ENCODE results near the gene LRRC59.

LRRC59 gene

GRCh38 chr17:50348522-50349242 lies 48.6 kb downstream of the LRRC59 start:
- Histone ChIP-seq H3K9ac (ENCODE audit: low read depth in 1 of 2, low read length in 2 of 2) (no peak overlapping the region), H3K27ac (ENCODE audit: low read depth in 2 of 2, low read length in 2 of 2) (no peak overlapping the region), H3K4me1 (ENCODE audit: control insufficient read depth in 2 of 2, insufficient read depth in 2 of 2, low read length in 2 of 2) (peaks cover 15 to 22% of the 10 kb centered on the region in 2 donors)

GRCh38 chr17:50347894-50348291 lies 49.4 kb downstream of the LRRC59 start:
- H3K27me3 ChIP-seq (ENCODE audit: control insufficient read depth in 2 of 2, insufficient read depth in 2 of 2, low read length in 2 of 2), result no peaks in the 10 kb centered on the region
- no peaks in the 10 kb centered on the region for H3K9me3 ChIP-seq (ENCODE audit: control insufficient read depth in 2 of 2, low read length in 2 of 2)
- no peak overlapping the region for H3K27ac ChIP-seq (ENCODE audit: low read depth in 2 of 2, low read length in 2 of 2)
- H3K4me1 ChIP-seq (ENCODE audit: control insufficient read depth in 2 of 2, insufficient read depth in 2 of 2, low read length in 2 of 2), result peaks cover 15 to 22% of the 10 kb centered on the region in 2 donors
- no peak overlapping the region for H3K9ac ChIP-seq (ENCODE audit: low read depth in 1 of 2, low read length in 2 of 2)
- no peak overlapping the region for H3K4me3 ChIP-seq (ENCODE audit: low read length in 2 of 2)
- H3K36me3 ChIP-seq (ENCODE audit: control insufficient read depth in 2 of 2, insufficient read depth in 2 of 2, low read length in 2 of 2), result no peaks in the 10 kb centered on the region

More at GRCh38 chr17:50348522-50349242, 48.6 kb downstream of the LRRC59 start:
- Histone ChIP-seq H3K36me3 (ENCODE audit: control insufficient read depth in 2 of 2, insufficient read depth in 2 of 2, low read length in 2 of 2) (peaks cover 0 to under 1% of the 10 kb centered on the region in 2 donors), H3K27me3 (ENCODE audit: control insufficient read depth in 2 of 2, insufficient read depth in 2 of 2, low read length in 2 of 2) (no peaks in the 10 kb centered on the region), H3K9me3 (ENCODE audit: control insufficient read depth in 2 of 2, low read length in 2 of 2) (no peaks in the 10 kb centered on the region), H3K4me3 (ENCODE audit: low read length in 2 of 2) (no peak overlapping the region)

GRCh38 chr17:50347117-50347893 lies 50.0 kb downstream of the LRRC59 start:
- Histone ChIP-seq H3K36me3 (ENCODE audit: control insufficient read depth in 2 of 2, insufficient read depth in 2 of 2, low read length in 2 of 2) (no peaks in the 10 kb centered on the region), H3K9me3 (ENCODE audit: control insufficient read depth in 2 of 2, low read length in 2 of 2) (no peaks in the 10 kb centered on the region), H3K27me3 (ENCODE audit: control insufficient read depth in 2 of 2, insufficient read depth in 2 of 2, low read length in 2 of 2) (no peaks in the 10 kb centered on the region), H3K9ac (ENCODE audit: low read depth in 1 of 2, low read length in 2 of 2) (peak overlapping the region; percentile 63 to 72), H3K4me3 (ENCODE audit: low read length in 2 of 2) (peak overlapping the region; percentile 71 to 83), H3K27ac (ENCODE audit: low read depth in 2 of 2, low read length in 2 of 2) (no peak overlapping the region), H3K4me1 (ENCODE audit: control insufficient read depth in 2 of 2, insufficient read depth in 2 of 2, low read length in 2 of 2) (peaks cover 15 to 22% of the 10 kb centered on the region in 2 donors)

- Histone ChIP-seq H3K27me3 (ENCODE audit: control insufficient read depth in 2 of 2, insufficient read depth in 2 of 2, low read length in 2 of 2) (no peaks in the 10 kb centered on the region), H3K9me3 (ENCODE audit: control insufficient read depth in 2 of 2, low read length in 2 of 2) (no peaks in the 10 kb centered on the region), H3K4me3 (ENCODE audit: low read length in 2 of 2) (peak overlapping the region; percentile 71 to 83), H3K36me3 (ENCODE audit: control insufficient read depth in 2 of 2, insufficient read depth in 2 of 2, low read length in 2 of 2) (no peaks in the 10 kb centered on the region), H3K27ac (ENCODE audit: low read depth in 2 of 2, low read length in 2 of 2) (peak overlapping the region; percentile 17 to 56), H3K4me1 (ENCODE audit: control insufficient read depth in 2 of 2, insufficient read depth in 2 of 2, low read length in 2 of 2) (peaks cover 15 to 22% of the 10 kb centered on the region in 2 donors), H3K9ac (ENCODE audit: low read depth in 1 of 2, low read length in 2 of 2) (peak overlapping the region; percentile 63 to 72)
Measured at GRCh38 chr17:50346313-50347116, 50.8 kb downstream of the LRRC59 start.

- Histone ChIP-seq H3K9ac (ENCODE audit: low read depth in 1 of 2, low read length in 2 of 2) (peak within 1 kb of the TSS; percentile 72 to 80), H3K4me1 (ENCODE audit: control insufficient read depth in 2 of 2, insufficient read depth in 2 of 2, low read length in 2 of 2) (peaks cover 15 to 22% of the 10 kb centered on the region in 2 donors), H3K27ac (ENCODE audit: low read depth in 2 of 2, low read length in 2 of 2) (peak within 1 kb of the TSS; percentile 63 to 77), H3K36me3 (ENCODE audit: control insufficient read depth in 2 of 2, insufficient read depth in 2 of 2, low read length in 2 of 2) (no peaks in the 10 kb centered on the region), H3K27me3 (ENCODE audit: control insufficient read depth in 2 of 2, insufficient read depth in 2 of 2, low read length in 2 of 2) (no peaks in the 10 kb centered on the region), H3K9me3 (ENCODE audit: control insufficient read depth in 2 of 2, low read length in 2 of 2) (no peaks in the 10 kb centered on the region), H3K4me3 (ENCODE audit: low read length in 2 of 2) (peak within 1 kb of the TSS; percentile 71 to 83)
Measured at GRCh38 chr17:50345432-50346312, 51.7 kb downstream of the LRRC59 start, which contains the start of gene XYLT2. TSS of gene XYLT2 (plus strand) at chr17:50346126. CDS start at chr17:50346141, 15 bp downstream.

GRCh38 chr17:50344731-50345365 lies 52.5 kb downstream of the LRRC59 start:
- peak overlapping the region; percentile 63 to 77 for H3K27ac ChIP-seq (ENCODE audit: low read depth in 2 of 2, low read length in 2 of 2)
- H3K27me3 ChIP-seq (ENCODE audit: control insufficient read depth in 2 of 2, insufficient read depth in 2 of 2, low read length in 2 of 2), result no peaks in the 10 kb centered on the region
- no peaks in the 10 kb centered on the region for H3K9me3 ChIP-seq (ENCODE audit: control insufficient read depth in 2 of 2, low read length in 2 of 2)
- peaks cover 15 to 22% of the 10 kb centered on the region in 2 donors for H3K4me1 ChIP-seq (ENCODE audit: control insufficient read depth in 2 of 2, insufficient read depth in 2 of 2, low read length in 2 of 2)
- no peak overlapping the region for H3K9ac ChIP-seq (ENCODE audit: low read depth in 1 of 2, low read length in 2 of 2)
- peak overlapping the region in 1 of 2 donors; percentile 3 for H3K4me3 ChIP-seq (ENCODE audit: low read length in 2 of 2)
- no peaks in the 10 kb centered on the region for H3K36me3 ChIP-seq (ENCODE audit: control insufficient read depth in 2 of 2, insufficient read depth in 2 of 2, low read length in 2 of 2)

GRCh38 chr17:50339381-50339780 lies 57.9 kb downstream of the LRRC59 start:
- no peak overlapping the region for H3K27ac ChIP-seq (ENCODE audit: low read depth in 2 of 2, low read length in 2 of 2)
- H3K27me3 ChIP-seq (ENCODE audit: control insufficient read depth in 2 of 2, insufficient read depth in 2 of 2, low read length in 2 of 2), result no peaks in the 10 kb centered on the region
- no peak overlapping the region for H3K9ac ChIP-seq (ENCODE audit: low read depth in 1 of 2, low read length in 2 of 2)
- H3K9me3 ChIP-seq (ENCODE audit: control insufficient read depth in 2 of 2, low read length in 2 of 2), result no peaks in the 10 kb centered on the region
- H3K36me3 ChIP-seq (ENCODE audit: control insufficient read depth in 2 of 2, insufficient read depth in 2 of 2, low read length in 2 of 2), result no peaks in the 10 kb centered on the region
- H3K4me1 ChIP-seq (ENCODE audit: control insufficient read depth in 2 of 2, insufficient read depth in 2 of 2, low read length in 2 of 2), result peaks cover 0 to under 1% of the 10 kb centered on the region in 2 donors
- H3K4me3 ChIP-seq (ENCODE audit: low read length in 2 of 2), result no peak overlapping the region

GRCh38 chr17:50338645-50339044 lies 58.7 kb downstream of the LRRC59 start:
- Histone ChIP-seq H3K9me3 (ENCODE audit: control insufficient read depth in 2 of 2, low read length in 2 of 2) (no peaks in the 10 kb centered on the region), H3K9ac (ENCODE audit: low read depth in 1 of 2, low read length in 2 of 2) (no peak overlapping the region), H3K4me1 (ENCODE audit: control insufficient read depth in 2 of 2, insufficient read depth in 2 of 2, low read length in 2 of 2) (no peaks in the 10 kb centered on the region), H3K36me3 (ENCODE audit: control insufficient read depth in 2 of 2, insufficient read depth in 2 of 2, low read length in 2 of 2) (no peaks in the 10 kb centered on the region), H3K27me3 (ENCODE audit: control insufficient read depth in 2 of 2, insufficient read depth in 2 of 2, low read length in 2 of 2) (no peaks in the 10 kb centered on the region), H3K4me3 (ENCODE audit: low read length in 2 of 2) (no peak overlapping the region), H3K27ac (ENCODE audit: low read depth in 2 of 2, low read length in 2 of 2) (no peak overlapping the region)

- H3K9ac ChIP-seq (ENCODE audit: low read depth in 1 of 2, low read length in 2 of 2), result no peak overlapping the region
- H3K9me3 ChIP-seq (ENCODE audit: control insufficient read depth in 2 of 2, low read length in 2 of 2), result no peaks in the 10 kb centered on the region
- no peaks in the 10 kb centered on the region for H3K27me3 ChIP-seq (ENCODE audit: control insufficient read depth in 2 of 2, insufficient read depth in 2 of 2, low read length in 2 of 2)
Measured at GRCh38 chr17:50337956-50338355, 59.4 kb downstream of the LRRC59 start.

More at GRCh38 chr17:50337956-50338355, 59.4 kb downstream of the LRRC59 start:
- H3K27ac ChIP-seq (ENCODE audit: low read depth in 2 of 2, low read length in 2 of 2), result no peak overlapping the region
- H3K4me3 ChIP-seq (ENCODE audit: low read length in 2 of 2), result no peak overlapping the region
- no peaks in the 10 kb centered on the region for H3K36me3 ChIP-seq (ENCODE audit: control insufficient read depth in 2 of 2, insufficient read depth in 2 of 2, low read length in 2 of 2)
- H3K4me1 ChIP-seq (ENCODE audit: control insufficient read depth in 2 of 2, insufficient read depth in 2 of 2, low read length in 2 of 2), result no peaks in the 10 kb centered on the region

Measured in mucosa of rectum (tissue), 2 donors.